ENCODE measurements around the gene MAPK4.
A peak's percentile ranks its signal among the peaks of the same experiment; 100 is the strongest.
"Not testable (repeated sequence)": the region's sequence is repeated elsewhere in the genome, so short reads cannot be mapped to it uniquely, and the experiment has no call there.

MAPK4 gene

DNA sequence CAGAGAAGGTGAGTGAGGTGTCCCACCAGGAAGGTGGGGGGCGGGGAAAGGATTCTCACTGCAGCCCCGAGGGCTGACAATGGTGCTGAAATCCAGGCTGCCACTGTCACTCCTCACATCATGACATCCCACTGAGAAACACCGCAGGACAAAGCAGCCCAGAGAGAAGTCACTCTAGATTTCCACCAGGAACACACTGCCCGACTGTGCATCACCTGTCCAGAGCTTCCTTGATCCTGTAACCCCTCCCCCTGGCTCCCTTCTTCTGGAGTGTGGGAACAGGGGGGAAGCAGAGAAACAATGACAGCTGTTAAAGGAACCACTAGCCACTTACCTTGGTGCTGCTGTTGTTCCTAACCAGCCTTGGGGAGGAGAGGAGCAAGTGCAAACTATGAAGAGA, 190.1 kb downstream of the MAPK4 start:
- DNase-seq (ENCODE audit: low spot score), result no peak

DNA sequence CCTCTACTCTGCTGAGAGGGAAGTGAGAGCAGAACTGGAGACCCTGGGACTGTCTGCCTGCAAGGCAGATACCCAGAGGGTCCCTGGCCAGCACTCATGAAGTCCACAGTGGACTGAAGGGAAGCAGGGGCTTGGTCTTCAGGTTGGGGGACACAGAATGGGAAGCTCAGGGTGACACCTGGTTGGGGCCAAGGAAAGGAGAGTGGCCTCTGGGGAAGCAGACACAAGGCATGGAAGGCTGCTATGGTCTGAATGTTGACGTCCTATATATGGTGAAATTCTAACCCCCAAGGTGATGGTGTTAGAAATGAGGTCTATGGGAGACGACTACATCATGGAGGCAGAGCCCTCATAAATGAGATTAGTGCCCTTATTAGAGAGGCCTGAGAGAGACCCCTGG, 190.7 kb downstream of the MAPK4 start:
- DNase-seq (ENCODE audit: low spot score), result no peak

DNA sequence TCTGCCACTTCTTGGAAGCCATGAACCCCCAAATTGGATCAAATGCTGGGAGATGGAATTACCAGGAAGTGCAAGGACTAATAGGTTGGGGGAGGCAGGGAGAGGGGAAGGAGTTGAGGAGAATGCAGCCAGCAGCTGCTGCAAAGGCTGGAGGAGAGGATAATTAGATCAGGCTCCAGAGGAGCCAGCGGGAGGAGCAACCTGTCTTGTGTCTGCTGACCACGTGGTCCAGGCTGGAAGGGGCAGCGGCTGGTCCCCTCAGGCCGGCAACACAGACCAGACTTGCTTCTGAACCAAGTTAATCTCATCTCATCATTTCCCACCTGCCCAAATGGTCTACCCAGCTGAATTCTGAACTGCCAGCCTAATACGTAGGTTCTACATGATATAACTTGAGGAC, 191.6 kb downstream of the MAPK4 start:
- peak; percentile 96 for DNase-seq (ENCODE audit: low spot score)

DNA sequence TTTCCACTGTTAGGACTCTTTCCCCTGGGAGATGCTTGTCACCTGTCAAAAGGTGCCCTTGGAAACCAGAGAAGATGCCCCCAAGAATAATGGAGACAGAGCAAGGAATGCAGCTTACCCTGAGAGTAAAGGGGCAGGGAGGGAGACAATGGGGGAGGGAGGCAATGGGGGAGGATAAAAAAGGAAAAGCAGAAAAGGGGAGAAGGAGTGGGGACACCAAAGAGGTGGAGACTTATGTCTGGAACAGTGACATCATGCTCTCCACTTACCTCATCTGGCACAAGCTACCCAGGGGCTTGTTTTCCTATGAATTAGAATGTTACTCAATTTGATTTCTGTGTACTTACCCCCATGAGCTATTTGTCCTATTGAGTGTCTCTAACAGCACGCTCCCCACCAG, 192.1 kb downstream of the MAPK4 start:
- DNase-seq (ENCODE audit: low spot score), result no peak

DNA sequence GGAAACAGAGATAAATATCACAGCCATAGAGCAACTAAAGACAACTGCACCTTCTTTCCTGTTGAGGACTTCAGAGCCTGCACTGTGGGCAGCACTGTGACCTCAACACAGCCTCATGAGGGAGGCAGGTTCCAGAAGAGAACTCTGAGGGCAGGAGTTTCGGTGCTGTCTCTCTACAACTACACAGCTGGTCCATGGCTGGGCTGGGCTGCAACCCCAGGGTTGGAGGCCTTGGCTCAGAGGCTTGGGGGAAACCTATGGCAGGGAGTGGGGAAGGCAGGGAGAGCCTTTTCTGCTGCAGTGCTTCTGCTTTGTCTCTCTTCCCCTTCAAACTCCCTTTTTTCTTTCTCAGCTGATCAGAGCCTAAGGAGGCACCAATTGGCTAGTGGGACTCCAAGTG, 193.4 kb downstream of the MAPK4 start:
- DNase-seq (ENCODE audit: low spot score), result no peak

DNA sequence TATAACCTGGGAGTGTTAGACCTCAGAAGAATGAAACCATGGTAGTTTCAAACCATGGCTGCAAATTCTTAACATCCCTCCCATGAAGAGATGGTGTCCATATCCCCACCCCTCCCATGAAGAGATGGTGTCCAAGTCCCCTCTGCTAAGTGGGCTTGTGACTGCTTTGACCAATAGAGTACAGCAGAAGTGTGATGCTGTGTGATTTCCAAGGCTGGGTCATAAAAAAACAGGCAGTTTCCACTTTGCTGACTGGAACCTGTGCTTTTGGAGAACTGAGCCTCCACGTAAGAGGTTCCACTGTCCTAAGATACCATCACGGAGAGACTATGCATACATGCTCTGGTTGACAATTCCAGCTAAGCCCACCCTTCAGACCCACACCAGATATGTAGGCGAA, 194.4 kb downstream of the MAPK4 start:
- DNase-seq (ENCODE audit: low spot score), result no peak

DNA sequence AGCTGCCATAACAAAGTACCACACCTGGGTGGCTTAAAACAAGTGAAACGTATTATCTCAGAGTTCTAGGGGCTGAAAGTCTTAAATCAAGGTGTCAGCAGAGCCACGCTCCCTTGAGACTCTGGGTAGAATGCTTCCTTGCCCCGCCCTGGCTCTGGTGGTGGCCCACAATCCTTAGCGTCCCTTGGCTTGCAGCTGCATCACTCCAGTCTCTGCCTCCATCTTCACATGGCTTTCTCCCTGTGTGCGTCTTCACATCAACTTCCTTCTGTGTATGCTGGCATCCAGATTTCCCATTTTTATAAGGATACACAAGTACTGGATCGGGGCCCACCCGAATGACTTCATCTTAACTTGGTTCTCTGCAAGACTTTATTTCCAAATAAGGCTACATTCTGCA, 197.5 kb downstream of the MAPK4 start:
- no peak for DNase-seq (ENCODE audit: low spot score)

DNA sequence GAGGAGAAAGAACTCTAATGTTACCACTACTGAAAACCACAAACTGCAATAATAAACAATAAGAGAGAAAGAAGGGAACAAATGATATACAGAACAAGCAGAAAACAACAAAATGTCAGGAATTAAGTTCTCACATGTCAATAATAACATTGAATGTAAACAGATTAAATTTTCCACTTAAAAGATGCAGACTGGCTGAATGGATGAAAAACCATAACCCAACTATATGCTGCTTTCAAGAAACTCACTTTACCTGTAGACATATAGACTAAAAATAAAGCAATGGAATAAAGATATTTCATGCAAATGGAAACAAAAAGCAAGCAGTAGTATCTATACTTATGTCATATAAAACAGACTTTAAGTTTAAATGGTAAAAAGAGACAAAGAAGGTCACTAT, 209.6 kb downstream of the MAPK4 start:
- no peak for DNase-seq (ENCODE audit: low spot score)

DNA sequence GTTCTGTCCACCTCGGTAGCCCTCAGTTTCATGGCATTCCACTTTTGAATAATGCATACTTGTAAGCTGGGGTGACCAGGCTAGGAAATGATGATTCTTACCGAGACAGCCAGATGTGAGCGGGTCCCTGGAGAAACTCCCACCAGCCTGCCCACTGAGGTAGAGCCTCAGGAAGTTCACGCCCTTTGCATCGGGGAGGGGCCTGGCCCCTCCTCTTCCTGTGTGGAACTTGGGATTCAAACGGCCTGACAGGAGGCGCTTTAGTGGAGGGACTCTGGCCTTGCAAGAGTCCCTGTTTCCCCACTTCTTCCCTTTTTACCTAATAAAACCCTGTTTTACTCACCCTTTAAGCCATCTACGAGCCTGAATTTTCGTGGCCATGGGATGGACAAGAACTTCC, 215.3 kb downstream of the MAPK4 start:
- DNase-seq (ENCODE audit: low spot score), result no peak

DNA sequence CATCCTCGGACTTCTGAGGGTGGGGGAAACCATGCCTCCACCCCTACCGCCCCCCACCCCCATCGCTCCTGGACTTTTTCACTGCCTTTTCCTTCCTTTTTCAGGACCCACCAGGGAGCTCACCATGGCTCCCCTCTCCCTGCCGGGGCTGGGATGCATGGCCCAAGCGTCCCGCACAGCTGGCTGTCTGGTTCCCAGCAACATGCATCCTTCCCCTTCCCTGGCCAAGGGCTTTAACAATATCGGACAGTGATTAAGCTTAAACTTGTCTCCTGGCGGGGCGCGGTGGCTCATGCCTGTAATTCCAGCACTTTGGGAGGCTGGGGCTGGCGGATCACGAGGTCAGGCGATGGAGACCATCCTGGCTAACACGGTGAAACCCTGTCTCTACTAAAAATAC, 215.8 kb downstream of the MAPK4 start:
- DNase-seq (ENCODE audit: low spot score), result no peak

DNA sequence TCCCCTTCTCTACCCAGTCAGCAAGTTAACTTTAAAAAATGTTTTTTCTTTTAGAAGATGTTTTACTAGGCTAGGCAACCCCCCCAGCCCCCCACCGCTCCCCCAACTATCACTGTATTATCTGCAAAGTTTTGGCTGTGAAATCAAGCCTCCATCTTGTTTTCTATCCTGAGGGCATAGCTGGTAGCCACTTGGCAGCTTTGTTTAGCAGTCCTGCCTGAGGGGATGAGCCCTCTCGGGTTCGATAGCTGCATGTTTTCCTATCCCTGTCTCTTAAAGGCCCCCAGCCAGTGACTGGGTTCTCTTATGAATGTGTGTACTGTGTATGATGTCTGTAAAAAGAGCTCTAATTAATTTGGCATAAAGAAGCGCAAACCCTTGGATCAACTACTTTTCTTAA, 216.5 kb downstream of the MAPK4 start:
- DNase-seq (ENCODE audit: low spot score), result no peak

DNA sequence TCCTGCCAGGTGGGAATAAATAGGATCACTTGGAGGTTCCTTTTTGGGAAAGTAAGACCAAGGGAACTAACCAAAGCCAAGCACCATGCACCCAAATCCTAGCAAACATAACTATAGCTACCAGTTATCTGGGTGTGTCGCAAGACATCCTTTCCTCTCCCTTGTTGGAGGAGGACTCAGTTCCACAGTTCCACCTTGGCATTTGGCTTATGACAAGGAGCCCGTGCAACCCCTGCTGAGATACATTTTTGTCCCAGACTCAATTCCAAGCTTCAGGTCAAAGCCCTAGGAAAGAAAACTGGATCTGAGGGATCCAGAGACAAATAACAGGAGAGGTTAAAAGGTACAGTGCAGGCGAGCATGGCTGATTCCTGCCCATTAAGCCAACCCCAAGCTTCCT, 219.1 kb downstream of the MAPK4 start:
- not testable (repeated sequence) for DNase-seq (ENCODE audit: low spot score)
